ENCODE measurements around the gene BMX.

BMX gene

GRCh38 chrX:15500497-15500966, at the start of gene BMX:
Gene BMX (plus strand): TSS chrX:15500807. CDS start chrX:15508354, 7,547 bp downstream.
- DNase-seq = no peak

GRCh38 chrX:15451913-15452312, 48.7 kb upstream of the BMX start:
- DNase-seq = no peak

- DNase-seq = no peak
These were observed 35.9 kb upstream of the BMX start for GRCh38 chrX:15464704-15465103.

- DNase-seq = no peak
These were observed 35.3 kb upstream of the BMX start for GRCh38 chrX:15465347-15465746.

GRCh38 chrX:15465896-15466651, 34.5 kb upstream of the BMX start:
- no peak for DNase-seq

DNA sequence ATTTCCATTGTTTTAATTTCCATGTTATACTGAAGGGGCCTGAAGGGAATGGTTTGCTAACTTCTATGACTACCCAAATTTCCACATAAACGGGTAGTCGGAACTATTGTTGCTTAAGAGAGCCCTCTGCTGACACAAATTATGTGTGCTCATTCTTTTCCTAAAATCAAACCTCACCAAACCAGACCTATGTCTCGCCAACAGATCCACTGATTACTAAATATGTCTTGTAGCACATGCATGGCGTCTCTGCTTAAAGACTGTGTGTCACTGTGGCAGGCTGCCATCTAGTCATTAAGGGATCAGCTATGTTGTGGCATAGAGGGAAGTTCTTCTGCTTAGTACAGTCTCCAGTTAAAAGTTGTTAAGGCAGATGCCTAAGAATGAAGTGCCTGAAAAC, 32.6 kb upstream of the BMX start:
- DNase-seq = peak; percentile 7

DNA sequence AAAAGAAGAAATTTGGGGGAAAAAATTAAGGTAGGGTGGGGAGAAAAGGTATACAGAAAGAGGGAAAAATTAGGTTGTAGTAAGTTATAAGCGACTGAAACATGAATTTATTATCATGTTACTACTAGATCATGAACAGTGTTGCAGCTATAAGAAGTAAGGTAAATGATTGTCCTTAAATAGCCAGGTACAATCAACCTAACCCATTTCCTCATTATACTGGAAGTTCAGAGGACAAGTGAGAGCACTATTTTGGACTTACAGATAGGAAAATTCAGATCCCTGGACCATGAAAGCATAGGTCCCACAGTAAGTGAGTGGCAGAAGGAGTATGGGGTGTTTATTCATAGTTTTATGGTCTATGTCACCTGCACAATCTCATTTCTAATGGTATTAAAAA, 31.0 kb upstream of the BMX start:
- DNase-seq = no peak

- peak; percentile 13 for DNase-seq
These were observed 29.6 kb upstream of the BMX start for GRCh38 chrX:15471028-15471427.

DNA sequence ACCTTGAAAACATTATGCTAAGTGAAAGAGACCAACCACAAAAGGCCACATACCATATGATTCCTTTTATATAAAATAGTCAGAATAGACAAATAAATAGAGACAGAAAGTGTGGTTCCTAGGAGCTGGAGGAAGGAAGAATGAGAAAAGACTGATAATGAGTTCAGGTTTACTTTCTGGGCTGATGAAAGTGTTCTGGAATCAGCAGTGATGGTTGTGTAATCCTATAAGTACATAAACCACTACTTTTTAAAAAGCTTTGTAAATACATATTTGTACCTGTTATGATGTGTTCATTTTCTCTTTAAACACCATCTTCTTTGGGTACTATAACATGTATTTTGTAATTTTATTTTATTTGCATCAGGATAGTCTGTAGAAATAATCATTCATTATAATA, 28.1 kb upstream of the BMX start:
- no peak for DNase-seq

GRCh38 chrX:15474028-15474427, 26.6 kb upstream of the BMX start:
- no peak for DNase-seq

DNA sequence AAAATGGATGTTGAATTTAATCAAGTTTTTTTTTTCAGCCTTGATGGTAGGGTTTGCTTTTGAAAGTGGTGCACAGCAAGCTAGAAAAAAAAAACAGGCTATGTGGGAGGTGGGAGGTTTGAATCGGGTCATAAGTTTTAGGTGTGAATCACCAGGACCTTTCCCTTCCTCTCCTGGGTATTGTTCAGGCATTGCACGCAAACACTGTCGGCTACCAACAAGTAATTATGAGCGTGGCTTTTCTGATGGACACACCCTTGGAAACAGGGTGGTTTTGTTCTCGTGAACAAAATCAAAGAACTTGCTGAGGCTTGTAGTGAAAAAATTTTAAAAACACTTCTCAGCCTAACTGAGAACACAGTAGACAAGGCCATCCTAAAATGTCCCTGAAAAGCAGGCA, 25.6 kb upstream of the BMX start:
- no peak for DNase-seq

DNA sequence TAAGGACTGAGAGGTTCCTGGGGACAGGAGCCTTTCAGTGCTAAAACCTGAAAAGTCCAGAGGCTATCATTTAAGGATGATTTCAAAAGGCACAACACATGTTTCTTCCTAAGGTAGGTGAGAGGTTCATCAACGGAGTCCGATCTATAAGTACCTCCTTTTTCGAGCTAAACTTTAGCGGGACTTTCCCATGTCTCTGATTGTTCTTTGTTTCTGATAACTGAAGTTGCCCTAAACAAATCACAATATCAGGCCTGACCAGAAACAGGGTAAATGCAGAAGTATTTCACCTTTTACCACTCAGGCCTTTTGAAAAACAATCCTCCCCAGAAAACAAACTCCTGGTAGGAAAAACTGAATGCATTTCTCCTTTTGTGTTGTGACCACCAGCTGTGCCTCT, 25.1 kb upstream of the BMX start:
- DNase-seq = no peak

- DNase-seq = no peak
These were observed 16.7 kb upstream of the BMX start for GRCh38 chrX:15483891-15484290.

DNA sequence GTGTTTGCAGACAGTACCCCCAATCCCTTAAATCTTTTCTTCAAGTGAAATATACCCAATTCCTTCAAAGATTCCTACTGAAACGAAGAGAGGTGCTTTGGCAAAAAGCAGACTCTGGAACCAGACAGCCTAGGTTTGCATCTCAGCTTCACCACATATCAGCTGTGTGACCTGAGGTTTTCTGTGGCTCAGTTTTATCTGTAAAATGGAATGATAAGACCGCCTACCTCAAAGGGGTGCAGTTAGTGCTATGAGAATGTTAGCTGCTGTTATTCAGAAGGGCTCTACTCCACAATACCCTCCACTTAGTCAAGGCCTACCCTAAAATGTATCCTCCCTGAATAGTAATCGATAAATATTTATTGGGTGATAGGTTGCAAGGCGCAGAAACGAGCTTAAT, 8.1 kb upstream of the BMX start:
- no peak for DNase-seq

- DNase-seq = peak; percentile 93
These were observed 7.3 kb upstream of the BMX start, which contains the start of gene PIR for GRCh38 chrX:15493118-15493962. Gene PIR (minus strand): TSS chrX:15493333. CDS start chrX:15491257, 2,076 bp downstream.

- DNase-seq = no peak
These were observed 4.8 kb upstream of the BMX start for GRCh38 chrX:15495801-15496200.

- DNase-seq = no peak
These were observed 3.8 kb upstream of the BMX start for GRCh38 chrX:15496824-15497223.

- peak; percentile 67 for DNase-seq
These were observed 2.7 kb upstream of the BMX start for GRCh38 chrX:15497865-15498264.

DNA sequence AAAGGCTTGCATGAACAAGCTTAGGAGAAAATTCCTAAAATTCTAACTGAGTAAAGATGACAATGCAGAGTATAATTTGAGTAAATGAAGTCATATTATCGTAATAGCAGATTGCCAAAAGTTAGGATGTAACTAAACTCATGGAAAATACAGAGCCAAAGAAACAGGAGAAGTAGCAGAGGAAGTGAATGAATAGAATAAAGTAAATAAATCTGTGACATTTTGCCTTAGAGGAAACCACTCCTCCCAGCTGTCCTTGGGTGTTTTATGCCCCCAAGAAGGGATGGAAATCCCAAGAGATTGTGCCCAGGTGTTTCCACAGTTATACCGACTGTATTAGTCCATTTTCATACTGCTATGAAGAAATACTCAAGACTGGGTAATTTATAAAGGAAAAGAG, 1.9 kb upstream of the BMX start:
- DNase-seq = no peak

DNA sequence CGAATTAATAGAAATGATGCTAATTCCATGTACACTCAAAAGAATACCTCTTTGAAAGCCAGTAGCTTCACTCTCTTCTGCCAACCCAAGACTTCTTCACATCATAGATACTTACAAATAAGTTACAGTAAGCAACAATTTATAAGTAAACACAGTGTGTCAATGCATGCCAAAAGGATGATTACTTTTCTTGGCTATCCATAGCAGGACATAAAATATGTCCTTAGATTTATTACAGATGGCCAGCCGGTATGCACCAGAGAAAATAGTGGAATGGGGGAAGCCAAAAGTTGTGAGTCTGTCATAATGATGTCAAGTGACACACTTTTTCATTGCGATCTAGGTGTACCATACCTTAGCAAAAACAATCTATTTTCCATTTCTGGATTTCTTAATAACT, 631 bp upstream of the BMX start:
- no peak for DNase-seq

DNA sequence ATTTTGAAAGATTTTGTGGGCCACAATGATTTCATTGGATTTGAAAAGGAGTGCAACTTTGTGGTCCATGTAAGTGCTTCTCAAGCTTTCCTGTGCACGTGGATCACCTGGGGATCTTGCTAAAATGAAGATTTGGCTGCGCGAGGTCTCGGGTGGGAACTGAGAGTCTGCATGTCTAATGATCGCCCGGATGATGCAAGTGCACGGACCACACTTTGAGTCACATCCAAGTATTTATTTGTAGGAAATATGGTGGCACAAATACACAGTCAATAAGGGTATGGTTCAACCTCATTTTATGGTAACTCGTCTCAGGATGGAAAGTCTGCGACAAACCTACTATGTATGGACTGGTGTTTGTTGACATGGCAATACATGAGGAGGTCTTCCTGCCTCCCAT, 899 bp downstream of the BMX start:
- DNase-seq = no peak

DNA sequence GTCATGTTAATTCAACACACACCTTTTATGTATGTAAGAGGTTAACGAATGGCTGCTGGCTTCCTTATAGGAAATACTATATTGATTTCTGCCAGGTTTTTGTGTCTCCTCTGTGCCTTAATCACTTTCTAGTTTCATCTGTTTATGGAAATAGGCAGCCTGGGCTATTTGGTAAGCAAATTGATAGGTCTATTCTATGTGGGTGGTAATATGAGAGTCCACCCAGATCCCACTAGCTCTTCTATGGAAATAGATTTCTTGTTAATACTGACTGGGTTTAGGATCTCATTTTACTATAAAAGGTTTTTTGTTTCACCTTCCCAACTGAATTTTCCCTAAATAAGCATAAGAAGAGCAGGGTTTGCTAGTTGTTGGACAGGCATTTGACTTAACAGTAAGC, 4.1 kb downstream of the BMX start:
- peak; percentile 99 for DNase-seq

- DNase-seq = no peak
These were observed 4.5 kb downstream of the BMX start for GRCh38 chrX:15505101-15505500.

- DNase-seq = peak; percentile 94
These were observed 6.4 kb downstream of the BMX start for GRCh38 chrX:15507005-15507404.
